Kidney (tissue), 14 donors: Measurements from ENCODE around the gene TAS2R46. TPM values are rescaled to one million over a fixed set of nuclear protein-coding genes. Genes with fewer than 3 reads are reported as not detected.
"Not testable (repeated sequence)": the region's sequence is repeated elsewhere in the genome, so short reads cannot be mapped to it uniquely, and the experiment has no call there.

Experiments used
- DNase-seq, 5 donors: peaks; one replicate each; pipeline ENCODE4 v3.0.0-alpha.2; 2013 to 2020
- FAIRE-seq: peaks from 2 replicates; lab custom pipeline; 2012; peaks lifted over from hg19 to GRCh38; lab: Jason Lieb, UNC
- H3K27ac ChIP-seq, 2 donors: one replicate each; pipeline ENCODE4 v1.7.0; 2013; ENCODE audit warnings: low read depth in 2 of 2, low read length in 2 of 2, inconsistent platforms in 1 of 2
- H3K27me3 ChIP-seq: one replicate; pipeline ENCODE4 v1.7.1; 2013; ENCODE audit warnings: low read length, inconsistent platforms; ENCODE audit not compliant: control insufficient read depth, insufficient read depth
- H3K36me3 ChIP-seq, 3 donors: one replicate each; pipeline versions ENCODE4 v1.7.0 to v1.7.1; 2013; ENCODE audit warnings: low read length in 3 of 3, control low read depth in 1 of 3, inconsistent platforms in 1 of 3; ENCODE audit not compliant: insufficient read depth in 3 of 3, control insufficient read depth in 2 of 3
- H3K4me1 ChIP-seq, 3 donors: one replicate each; pipeline versions ENCODE4 v1.7.0 to v1.7.1; 2013; ENCODE audit warnings: low read length in 3 of 3, inconsistent platforms in 1 of 3, low read depth in 1 of 3; ENCODE audit not compliant: control insufficient read depth in 2 of 3, insufficient read depth in 2 of 3
- H3K4me3 ChIP-seq, 3 donors: one replicate each; pipeline versions ENCODE4 v1.7.0 to v1.8.1; 2013; ENCODE audit warnings: low read length in 3 of 3, control low read depth in 1 of 3, inconsistent platforms in 1 of 3
- H3K9ac ChIP-seq, 3 donors: one replicate each; pipeline versions ENCODE4 v1.7.0 to v1.7.1; 2013; ENCODE audit warnings: low read length in 3 of 3, control low read depth in 1 of 3, inconsistent platforms in 1 of 3
- H3K9me3 ChIP-seq, 3 donors: one replicate each; pipeline versions ENCODE4 v1.7.0 to v1.7.1; 2013; ENCODE audit warnings: low read length in 3 of 3, control low read depth in 1 of 3, inconsistent platforms in 1 of 3; ENCODE audit not compliant: control insufficient read depth in 2 of 3, insufficient read depth in 1 of 3
- intact Hi-C: fragments of 100-400 bp; cut with DNase I; formaldehyde crosslinking; loops from one replicate; pipeline ENCODE4 v1.11.1; 2022
- polyA plus RNA-seq: library from polyadenylated mRNA; stranded (reverse); fragments of 350-450 nt; fragmentation: Illumina TruSeq; extraction: RNeasy Lipid Tissue Mini Kit (QIAGEN cat#74804); gene quantifications from one replicate; pipeline ENCODE4 v1.2.3, GENCODE V29; 2014; ENCODE audit warnings: low read depth, low replicate concordance; ENCODE audit not compliant: insufficient read depth
- total RNA-seq: library from RNA; stranded (reverse); fragmentation: NEBNext Ultra II Directional; extraction: Animal tissue kit (Norgen Biotek cat#: 25700); gene quantifications from one replicate; pipeline ENCODE4 v1.2.1, GENCODE V29; 2021
- TF ChIP-seq, protein P1 (sequence below): IDR thresholded peaks from 3 replicates; pipeline ENCODE4 v1.5.1; 2012; ENCODE audit warnings: mild to moderate bottlenecking, moderate library complexity, borderline replicate concordance; ENCODE audit not compliant: insufficient read depth; ENCODE audit errors: extremely low read depth
- donor health status: control.
- donor health status: control.
- donor health status: control.
- donor health status: control.
- donor health status: control.
- donor health status: DM: yes; HTN: yes; CAD: no.
- donor health status: Normal renal cell carcinoma (clear cell type).

The TAS2R46 gene
- total and polyA plus RNA-seq, 2 donors from 2014 or later: 1.6 TPM; not detected in 1

DNA sequence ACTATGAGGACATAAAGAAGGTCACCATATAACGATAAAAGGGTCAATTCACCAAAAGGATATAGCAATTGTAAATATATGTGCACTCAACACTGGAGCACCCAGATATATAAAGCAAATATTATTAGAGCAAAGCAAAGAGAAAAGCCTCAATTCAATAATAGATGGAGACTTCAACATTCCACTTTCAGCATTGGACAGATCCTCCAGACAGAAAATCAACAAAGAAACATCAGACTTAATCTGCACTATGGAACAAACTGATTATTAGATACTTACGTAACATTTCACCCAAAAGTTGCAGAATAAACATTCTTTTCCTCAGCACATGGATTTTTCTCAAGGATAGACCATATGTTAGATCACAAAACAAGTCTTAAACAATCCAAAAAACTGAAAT lies 20.7 kb downstream of the TAS2R46 start:
- DNase-seq, H3K36me3 ChIP-seq, intact Hi-C loops, H3K9ac ChIP-seq, H3K4me3 ChIP-seq, H3K9me3 ChIP-seq, H3K4me1 ChIP-seq, H3K27ac ChIP-seq, FAIRE-seq, H3K27me3 ChIP-seq: not testable (repeated sequence)

- DNase-seq: no peak
Measured at GRCh38 chr12:11040162-11040561, 21.9 kb downstream of the TAS2R46 start.

DNA sequence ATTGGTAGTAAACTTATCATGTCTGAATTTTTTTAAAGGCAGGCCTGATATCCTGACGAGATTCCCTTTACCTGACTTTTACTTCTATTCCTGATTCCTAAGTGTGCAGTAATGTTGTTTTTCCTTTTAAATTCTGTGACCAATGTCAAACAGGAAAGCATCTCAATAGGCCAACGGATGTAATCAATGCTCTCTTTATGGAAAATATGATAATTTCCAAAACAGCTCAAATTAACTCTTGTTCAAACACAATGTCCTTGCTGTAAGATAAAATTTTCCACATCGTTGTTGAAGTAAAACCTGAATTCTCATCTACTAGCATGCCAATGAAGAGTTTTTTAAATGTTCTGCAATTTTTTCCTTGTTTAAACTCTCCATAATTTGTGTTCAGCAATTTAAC lies 22.9 kb downstream of the TAS2R46 start:
- Histone ChIP-seq H3K36me3 (no peaks in the 10 kb centered on the region), H3K4me3 (no peak overlapping the region), H3K9ac (no peak overlapping the region), H3K27me3 (no peaks in the 10 kb centered on the region), H3K27ac (no peak overlapping the region), H3K9me3 (no peaks in the 10 kb centered on the region), H3K4me1 (no peaks in the 10 kb centered on the region)
- FAIRE-seq (no peak), DNase-seq (no peak)
- intact Hi-C loops: no loop called here
- TF ChIP-seq, protein P1, sequence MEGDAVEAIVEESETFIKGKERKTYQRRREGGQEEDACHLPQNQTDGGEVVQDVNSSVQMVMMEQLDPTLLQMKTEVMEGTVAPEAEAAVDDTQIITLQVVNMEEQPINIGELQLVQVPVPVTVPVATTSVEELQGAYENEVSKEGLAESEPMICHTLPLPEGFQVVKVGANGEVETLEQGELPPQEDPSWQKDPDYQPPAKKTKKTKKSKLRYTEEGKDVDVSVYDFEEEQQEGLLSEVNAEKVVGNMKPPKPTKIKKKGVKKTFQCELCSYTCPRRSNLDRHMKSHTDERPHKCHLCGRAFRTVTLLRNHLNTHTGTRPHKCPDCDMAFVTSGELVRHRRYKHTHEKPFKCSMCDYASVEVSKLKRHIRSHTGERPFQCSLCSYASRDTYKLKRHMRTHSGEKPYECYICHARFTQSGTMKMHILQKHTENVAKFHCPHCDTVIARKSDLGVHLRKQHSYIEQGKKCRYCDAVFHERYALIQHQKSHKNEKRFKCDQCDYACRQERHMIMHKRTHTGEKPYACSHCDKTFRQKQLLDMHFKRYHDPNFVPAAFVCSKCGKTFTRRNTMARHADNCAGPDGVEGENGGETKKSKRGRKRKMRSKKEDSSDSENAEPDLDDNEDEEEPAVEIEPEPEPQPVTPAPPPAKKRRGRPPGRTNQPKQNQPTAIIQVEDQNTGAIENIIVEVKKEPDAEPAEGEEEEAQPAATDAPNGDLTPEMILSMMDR: no peak

More at GRCh38 chr12:11040162-11040561, 21.9 kb downstream of the TAS2R46 start:
- Histone ChIP-seq H3K27me3 (no peaks in the 10 kb centered on the region), H3K4me3 (no peak overlapping the region), H3K36me3 (no peaks in the 10 kb centered on the region), H3K27ac (no peak overlapping the region), H3K4me1 (no peaks in the 10 kb centered on the region), H3K9me3 (no peaks in the 10 kb centered on the region), H3K9ac (no peak overlapping the region)
- intact Hi-C loops: no loop called here
- TF ChIP-seq, protein P1: no peak
- peak; percentile 68 for FAIRE-seq

DNA sequence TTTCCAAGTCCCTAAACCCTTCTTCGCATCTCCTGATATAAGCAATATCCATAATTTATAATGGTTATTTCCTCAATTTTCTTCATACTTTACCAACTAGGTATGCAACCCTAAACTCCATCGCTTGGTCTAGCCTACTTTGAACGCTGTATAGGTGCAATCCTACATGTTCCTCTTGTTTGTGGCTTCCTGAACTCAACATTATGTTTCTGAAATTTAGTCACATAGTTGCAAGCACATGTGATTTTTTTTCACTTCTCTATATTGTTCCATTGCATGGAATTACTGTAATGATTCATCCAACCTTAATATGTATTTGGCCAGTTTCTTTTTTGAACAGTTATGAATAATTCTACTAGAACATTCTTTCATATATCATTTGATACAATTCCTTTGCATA lies 28.1 kb downstream of the TAS2R46 start:
- H3K27ac ChIP-seq, intact Hi-C loops, H3K4me3 ChIP-seq, H3K9ac ChIP-seq, H3K36me3 ChIP-seq, H3K4me1 ChIP-seq, H3K27me3 ChIP-seq, H3K9me3 ChIP-seq, FAIRE-seq, DNase-seq: not testable (repeated sequence)
